Stimulated activated CD8-positive, alpha-beta memory T cell treated with anti-CD3 and anti-CD28 coated beads, Interleukin-2, amount 100 ng/mL, for 1 hour (primary cell): ENCODE measurements around the gene SMS.
"Not testable (repeated sequence)": the region's sequence is repeated elsewhere in the genome, so short reads cannot be mapped to it uniquely, and the experiment has no call there.

Experiments
- DNase-seq, 2 donors: peaks; one replicate each; pipeline ENCODE4 v3.0.0-alpha.2; 2020; ENCODE audit warnings: low read depth in 2 of 2

The SMS gene

DNA sequence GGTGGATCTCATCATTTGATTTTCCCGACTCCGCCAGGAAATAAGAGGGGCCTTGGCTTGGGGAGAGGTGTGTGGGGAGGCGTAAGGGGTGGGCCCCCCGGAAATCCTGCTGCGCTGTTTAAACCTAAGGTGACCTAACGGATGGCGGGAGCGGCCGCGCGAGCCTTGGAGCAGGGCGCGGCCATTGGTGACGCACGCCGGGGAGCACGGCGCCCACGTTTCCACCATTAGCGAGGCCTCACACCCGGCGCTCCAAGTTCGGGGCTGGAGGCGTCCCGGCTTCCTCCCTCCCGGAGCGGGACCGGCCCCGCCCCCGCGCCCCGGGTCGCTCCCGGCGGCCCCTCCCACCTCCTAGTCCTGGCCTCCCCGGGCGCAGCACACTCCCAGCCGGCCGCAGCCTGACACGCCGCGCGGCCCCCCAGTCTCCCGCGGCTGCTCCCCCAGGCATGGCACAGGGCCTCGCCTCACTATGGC is at the start of gene SMS:
Gene SMS (plus strand): TSS at position 354 of the 474 bp plus-strand sequence. CDS start 116 bp downstream, at position 470.
- peak in 1 of 2 donors; percentile 27 for DNase-seq

DNA sequence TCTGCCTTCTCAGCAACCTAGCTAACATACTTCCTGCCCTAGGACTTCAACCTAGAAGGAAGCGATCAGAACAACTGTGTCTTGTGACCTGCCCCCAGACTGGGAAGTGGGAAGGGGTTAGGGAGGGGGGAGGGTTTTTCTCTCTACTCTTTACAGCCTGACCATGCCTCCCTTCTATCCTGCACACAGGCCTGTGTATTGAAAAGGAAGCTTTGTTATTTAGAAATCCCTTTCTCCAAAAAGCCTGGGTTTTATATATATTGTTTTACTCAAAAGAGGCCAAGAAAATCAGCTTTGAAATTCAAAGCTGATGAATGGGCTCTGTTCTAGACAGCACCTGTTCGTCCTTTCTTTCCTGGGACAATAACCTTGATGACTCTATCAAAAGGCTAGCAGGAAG is 35.2 kb upstream of the SMS start:
- DNase-seq, result no peak

DNA sequence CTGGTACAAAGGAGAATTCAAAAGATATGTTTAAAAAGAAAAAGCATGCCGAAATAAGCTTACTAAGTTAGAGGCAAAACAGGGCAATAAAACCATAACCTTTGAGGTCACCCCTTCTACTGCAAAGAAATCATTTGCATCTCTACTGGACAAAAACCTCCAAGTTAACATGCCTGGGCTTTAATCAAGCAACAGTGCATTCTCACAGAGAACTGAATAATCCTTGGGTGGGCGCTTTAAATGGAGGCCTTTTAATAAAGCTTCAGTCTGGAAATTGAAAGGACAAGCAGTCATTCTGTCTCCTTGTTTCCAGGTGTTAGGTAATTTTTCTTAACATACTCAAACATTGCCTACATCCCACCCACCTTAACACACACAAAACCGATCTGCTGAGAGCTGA is 34.6 kb upstream of the SMS start:
- no peak for DNase-seq

DNA sequence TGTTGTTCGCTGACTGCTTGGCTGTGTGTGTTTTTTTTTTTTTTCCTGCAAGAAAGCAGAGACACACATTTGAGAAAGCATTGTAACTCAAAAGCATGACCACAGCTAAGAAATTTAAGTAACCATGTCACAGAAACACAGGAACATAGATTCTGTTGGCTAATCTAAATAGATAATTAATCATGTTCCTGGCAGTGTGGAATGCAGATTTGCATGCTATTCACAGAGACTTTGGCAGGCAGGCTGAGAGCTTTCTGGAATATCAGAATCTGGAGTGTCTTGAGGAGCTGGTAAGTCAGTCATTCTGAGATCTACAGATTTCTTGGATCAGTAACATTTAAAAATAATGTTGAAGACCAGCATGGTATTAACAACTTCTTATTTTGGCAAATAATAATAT is 33.2 kb upstream of the SMS start:
- DNase-seq, result no peak

DNA sequence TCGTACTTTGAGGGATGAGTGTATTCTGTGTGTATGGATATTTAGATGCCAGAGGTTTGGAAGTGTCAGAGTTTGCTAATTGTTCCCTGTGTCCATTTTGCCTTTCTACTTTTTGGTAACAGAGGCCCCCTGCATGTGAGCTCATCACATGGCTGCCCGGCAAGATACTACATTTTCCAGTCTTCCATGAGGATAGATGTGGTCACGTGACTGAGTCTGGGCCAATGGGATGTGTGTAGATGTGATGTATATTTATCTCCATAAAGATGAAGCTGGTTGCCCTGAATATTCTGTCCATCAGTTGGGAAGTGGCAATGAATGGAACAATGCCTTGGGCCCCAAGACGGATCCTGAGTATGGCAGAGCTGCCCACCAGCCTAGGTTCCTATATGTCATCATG is 29.0 kb upstream of the SMS start:
- no peak for DNase-seq

DNA sequence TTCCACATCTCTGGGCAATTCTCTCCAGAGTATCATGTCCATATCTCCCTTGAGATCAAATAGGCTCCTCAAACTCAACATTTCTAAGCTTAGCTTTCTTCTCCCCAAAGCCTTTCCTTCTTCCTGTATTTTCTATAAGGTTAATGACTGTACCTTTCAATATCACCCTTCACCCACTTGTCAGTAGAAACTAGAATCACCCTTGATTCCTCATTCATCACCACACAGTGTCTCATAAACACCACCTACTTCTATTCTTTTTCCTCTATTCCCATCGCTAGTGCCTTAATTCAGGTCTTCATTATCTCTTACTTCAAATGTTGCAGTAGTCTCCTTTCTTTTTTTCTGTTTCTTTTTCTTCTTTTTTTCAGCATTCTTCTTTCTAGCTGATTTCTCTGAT is 28.3 kb upstream of the SMS start:
- no peak for DNase-seq

DNA sequence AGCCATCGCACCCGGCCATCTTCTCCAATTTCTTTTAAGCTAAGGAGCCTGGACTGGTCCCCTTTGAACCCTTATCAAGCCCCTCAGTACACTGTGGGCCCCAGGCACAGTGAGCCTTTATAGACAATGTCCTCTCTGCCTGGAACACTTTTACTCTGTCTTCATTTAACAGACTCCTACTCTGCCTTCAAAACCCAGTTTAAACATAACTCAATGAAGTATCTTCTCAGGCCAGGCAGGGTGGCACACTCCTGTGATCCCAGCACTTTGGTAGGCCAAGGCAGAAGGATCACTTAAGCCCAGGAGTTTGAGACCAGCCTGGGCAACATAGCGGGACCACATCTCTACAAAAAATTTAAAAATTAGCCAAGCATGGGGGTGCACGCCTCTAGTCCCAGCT is 27.5 kb upstream of the SMS start:
- no peak for DNase-seq

DNA sequence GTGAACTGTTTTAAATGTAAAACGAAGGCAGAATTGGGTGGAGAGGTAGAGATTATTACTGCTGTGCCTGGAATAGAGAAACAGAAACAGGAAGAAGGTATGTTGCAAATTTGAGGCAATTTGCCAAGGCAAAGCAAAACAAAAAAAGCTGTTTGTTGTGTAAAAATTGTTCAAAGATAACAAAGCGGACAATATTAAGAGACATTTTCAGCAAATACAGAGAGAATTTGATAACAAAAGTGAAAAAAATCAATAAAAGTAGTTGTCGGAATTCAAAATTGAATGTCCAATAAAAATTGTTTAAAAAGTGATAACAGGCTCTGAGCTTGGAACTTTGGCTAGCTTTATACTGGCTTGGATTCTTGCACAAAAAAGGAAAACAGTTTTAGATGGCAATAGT is 14.4 kb upstream of the SMS start:
- no peak for DNase-seq

DNA sequence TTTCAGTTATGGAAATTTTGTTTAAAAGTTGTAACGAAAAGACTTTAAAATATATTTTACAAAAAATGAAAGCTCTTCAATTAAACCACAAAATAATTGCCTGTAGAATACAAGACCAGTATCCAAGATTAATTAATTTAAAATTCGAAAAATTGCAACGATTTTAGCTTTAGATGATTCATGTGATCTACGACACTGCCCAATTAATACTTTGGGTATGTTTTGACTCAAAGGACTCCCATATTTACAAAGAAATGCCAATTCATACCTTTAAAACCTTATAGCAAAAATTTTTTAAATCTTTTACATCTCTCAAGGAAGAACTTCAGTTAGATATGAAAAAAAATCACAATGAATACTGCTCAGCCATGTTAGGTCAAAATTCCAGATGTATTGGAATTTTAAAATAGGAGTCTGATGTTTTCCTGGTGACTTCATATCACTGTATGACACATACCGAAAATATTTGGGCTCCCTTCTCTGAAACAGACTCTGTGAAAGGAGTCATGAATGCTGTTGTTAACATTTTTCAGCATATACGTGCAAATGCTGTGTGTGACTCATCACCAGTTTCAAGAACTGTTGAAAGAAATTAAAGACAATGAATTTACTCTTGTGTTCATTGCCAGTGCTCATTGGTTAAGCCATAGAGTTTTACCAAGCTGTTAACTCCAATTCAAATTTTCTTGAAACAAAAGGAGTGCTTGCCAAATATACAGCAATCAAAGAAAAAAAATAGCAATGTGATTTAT is 13.8 kb upstream of the SMS start:
- no peak for DNase-seq

DNA sequence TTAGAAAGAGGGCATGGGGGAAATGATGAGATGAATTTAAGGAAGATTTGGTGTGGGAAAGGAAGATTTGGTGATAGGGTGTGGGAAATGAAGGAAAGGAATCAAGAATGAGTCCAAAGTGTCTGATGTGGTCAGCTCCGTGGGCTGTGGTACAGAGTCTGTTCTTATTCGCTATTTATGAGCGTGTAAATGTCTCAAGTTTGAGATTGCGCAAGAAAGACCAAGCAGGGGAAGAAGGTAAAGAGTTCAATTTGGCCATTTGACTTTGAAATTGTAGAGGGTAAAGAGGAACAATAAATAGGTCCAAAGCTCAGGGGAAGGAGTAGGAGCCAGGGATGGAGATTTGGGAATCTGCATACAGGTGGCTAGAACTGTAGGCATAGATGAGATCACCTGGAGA is 11.3 kb upstream of the SMS start:
- DNase-seq, result no peak

DNA sequence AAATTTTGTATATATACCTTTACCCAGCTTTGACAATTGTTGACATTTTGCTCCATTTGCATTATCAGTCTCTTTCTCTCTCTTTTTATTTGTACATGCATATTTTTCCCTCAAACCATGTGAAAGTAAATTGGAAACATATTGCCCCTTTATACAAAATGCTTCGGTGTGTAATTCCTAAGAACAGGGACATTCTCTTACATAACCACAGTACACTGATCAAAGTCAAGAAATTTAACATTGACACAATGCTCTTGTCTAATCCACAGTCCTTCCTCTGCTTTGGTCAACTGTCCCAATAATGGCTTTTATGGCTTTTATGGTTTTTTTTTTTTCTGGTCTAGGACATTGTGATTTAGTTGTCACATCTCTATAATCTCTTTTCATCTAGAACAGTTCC is 9.5 kb upstream of the SMS start:
- DNase-seq, result no peak

DNA sequence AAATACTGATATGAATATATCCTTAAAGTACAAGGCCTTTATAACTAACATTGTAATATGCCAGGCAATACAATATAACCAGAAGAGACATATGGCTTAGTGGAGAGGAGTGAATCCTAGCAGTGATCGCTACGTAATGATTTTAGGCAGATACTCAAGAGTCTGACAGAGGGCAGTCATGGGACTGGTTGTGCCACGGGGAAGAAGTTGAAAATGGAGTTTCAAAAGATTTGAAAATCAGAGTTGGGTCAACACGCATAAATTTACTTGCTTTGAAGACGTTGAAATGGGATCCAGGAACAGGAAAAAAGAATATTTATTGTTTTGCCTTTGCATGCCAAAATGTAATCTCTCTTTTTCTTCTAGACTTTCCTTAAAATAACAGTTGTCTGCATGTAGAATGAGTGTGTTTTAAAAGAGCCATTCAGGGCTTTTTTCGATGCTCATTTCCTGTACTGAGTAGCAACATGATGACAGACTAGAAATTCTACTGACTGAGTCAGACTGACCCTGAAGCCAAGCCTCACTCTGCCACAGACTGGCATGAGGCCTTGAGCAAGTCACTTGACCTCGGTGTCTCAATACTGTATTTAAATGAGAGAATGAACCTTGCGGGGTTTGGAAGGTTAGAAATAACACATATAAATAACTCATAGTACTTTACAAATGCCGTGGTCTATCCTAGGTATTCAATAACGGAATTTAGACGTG is 8.1 kb upstream of the SMS start:
- no peak for DNase-seq

DNA sequence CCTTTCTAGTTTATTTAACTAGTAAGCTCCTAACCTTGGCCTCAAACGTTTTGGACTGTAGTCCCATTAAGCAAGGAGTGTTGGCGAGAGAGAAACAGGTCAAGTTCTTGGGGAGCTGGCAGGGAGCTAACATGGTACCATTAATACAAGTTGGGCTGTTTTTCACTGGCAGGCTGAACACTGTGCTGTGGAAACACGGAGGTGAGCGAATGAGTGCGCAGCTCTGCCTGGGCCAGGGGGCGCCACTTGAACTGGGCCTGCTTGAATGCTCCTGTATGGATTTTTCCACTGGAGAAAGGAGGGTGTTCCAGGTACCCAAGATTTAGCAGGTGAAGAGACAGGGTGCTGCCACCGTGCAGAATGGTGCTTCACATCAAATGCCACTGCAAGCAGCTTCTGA is 7.4 kb upstream of the SMS start:
- DNase-seq, result no peak

DNA sequence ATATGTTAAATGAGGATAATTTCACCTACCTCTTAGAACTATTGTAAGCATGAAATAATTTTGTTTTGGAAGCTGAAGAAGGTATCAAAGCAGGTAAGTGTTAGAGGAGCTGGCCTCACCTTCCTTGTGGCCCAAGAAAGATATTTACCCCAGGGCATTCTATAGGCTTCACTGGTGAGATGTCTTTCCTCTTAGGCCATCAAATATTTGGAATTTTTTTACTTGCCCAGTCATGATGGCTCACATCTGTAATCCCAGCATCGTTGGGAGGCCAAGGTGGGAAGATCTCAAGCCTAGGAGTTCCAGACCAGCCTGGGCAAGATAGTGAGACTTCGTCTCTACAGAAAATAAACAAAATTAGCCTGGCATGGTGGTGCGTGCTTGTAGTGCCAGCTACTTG is 6.1 kb upstream of the SMS start:
- DNase-seq, result no peak

DNA sequence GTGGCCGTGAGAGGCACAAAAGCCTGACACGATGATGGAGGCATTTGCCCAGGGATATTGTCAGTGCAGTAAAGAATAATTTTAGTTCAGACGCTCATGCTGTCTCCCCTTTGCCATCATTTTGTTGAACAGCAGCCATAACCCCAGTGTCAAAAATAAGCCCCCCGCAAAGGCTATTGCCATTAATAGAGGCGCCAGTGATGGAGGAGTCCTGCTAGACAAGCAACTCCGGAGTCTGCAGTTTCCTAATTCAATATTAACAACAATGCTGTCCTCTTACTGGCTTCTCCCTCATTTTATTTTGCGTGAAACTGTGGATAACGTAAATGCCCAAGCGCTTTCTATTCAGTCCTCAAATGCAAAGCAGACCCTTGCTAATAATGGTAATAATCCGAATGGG is 603 bp upstream of the SMS start:
- no peak for DNase-seq

DNA sequence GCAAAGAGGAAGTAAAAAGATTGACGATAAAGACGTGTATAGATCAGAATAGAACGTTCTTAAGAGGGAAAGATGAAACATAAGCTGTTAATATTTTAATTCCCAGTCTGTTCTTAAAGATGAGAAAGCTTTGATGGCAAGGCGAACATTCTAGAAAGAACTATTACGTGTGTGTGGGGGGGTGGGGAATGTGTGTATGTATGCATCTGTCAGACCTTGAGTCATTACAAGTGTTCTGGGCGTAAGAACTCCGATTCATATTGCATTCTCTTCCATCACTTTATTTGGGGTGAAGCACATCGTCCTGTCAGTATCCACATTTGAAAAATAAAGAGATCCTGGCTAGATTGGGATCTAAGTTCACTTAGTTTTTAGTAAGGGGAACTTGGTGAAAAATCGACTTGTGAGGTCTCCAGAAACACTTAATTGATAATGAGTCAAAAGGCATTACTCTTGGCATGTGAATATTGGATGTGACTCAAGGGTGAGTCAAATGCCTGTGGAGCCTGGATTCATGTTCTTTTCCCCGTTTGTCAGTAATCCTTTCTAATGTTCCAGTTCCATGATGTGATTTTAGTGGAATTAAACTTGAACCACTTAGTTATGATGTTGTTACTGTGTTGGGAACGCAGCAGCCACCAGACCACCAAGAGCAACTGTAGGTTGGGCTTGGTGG is 3.1 kb downstream of the SMS start:
- DNase-seq, result no peak

DNA sequence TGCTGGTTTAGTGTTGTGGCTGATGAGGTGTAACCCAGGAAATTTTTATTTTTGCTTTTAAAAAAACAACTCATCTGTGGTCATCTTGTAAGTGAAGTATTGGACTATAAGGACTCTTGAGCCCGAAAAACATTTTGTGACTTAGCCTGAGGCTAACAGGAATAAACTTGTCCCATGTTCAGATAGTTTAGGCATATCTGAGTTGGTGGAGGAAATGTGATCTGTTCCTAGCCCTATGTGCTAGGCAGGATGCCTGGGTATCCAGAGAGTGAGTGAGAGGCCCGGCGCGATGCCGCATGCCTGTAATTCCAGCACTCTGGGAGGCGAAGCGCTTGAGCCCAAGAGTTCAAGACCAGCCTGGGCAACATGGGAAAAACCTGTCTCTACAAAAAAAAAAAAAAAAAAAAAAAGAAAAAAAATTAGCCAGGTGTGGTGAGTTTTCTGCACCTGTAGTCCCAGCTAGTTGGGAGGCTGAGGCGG is 3.7 kb downstream of the SMS start:
- no peak for DNase-seq

DNA sequence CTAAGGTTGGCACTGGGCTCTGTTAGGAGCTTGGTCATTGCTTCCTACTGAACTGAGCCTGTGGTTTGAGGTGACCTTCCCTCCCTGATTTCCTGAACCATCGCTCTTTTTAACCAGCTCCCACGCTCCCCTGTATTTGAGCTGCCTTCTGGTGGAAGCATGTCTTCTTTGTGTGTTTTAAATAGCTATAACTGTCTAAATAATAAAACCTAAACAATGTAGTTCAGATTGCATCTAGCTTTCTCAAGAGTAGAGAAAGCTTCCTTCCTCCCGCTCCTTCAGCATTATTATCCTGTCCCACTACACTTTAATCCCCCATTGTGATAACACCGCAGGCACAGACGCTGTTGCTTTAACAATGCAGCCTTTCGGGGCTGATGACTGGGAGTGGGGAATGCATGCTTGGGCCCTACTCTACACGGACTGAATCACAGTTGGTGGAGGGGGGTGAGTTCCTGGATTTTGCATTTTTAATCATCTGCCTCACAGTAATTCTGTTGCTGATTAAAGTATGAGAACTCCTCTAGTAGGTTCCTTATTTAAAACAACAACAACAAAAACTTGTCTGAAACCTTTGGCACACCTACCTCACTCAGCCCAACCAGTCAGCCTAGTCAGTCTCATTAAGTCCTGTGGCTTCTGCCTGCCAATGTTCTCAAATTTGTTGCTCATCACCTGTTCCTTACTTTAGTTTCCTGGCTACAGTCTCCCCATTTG is 6.6 kb downstream of the SMS start:
- DNase-seq, result no peak

DNA sequence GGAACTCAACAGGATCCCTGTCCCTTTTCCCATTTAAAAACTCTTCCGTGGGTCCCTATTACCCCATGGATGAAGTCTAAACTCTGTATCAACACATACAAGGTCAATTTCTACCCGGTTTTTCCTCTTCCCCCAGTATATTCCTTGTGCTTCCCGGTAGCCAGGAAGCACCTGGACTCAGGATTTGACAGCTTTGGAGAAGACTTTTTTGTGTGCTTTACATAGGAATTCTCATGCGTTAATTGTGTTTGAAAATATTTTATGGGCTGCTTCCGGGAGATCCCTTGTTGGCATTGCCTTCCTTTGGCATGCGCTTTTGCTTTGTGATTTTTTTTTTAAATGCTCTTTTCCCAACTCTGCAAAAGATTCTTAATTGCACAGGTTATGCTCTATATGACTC is 7.2 kb downstream of the SMS start:
- DNase-seq, result no peak

DNA sequence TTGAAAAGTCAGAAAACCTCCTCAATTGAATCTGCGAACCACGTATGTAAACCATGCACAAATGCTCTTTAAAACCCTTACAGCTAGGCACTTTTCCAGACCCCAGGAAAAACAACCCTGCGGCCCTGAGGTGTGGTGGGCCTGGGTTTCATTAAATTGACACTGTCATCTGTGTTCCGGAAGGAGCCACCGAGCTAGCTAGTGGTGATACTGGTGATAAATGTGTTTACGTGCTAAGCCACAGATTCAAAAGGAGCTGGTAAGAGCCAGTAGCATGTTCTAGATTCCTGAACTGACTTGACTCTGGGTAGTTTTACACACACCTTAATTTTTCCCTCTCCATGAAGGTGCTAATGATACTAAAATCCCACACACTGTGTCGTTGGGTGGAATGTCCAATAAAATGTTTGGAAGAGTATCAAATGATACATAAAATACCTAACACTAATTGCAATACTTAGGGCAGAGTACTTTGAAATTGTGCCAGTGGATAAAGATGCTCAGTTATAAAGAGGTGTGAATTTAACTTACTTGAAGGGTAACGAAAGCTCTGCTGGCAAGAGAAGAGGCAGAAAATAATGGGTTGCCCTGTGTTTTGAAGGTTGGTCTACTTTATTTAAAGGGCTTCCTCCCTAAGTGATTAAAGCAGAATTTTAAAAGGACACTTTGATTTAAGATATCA is 8.5 kb downstream of the SMS start:
- no peak for DNase-seq

DNA sequence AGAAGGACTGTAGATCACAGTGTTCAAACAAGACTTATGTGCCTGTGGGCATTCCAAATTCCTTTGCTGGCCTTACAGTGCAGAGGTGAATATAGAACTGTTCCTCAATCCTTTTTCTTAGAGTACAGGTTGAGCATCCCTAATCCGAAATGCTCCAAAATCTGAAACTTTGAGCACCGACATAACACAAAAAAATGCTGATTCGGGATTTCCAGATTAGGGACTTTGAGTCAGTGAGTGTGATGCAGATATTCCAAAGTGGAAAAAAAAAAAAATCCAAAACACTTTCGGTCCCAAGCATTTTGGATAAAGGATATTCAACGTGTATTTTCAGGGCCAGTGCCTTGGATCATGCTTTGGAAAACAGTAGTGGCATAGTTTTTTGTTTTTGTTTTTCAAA is 9.2 kb downstream of the SMS start:
- no peak for DNase-seq

DNA sequence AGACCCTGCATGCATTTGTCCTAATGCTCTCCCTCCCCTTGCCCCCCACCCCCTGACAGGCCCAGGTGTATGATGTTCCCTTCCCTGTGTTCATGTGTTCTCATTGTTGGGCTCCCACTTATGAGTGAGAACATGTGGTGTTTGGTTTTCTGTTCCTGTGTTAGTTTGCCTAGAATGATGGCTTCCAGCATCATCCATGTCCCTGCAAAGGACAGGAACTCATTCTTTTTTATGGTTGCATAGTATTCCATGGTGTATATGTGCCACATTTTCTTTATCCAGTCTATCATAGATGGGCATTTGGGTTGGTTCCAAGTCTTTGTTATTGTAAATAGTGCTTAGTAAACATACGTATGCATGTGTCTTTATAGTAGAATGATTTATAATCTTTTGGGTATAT is 10.0 kb downstream of the SMS start:
- not testable (repeated sequence) for DNase-seq
